ENCODE measurements around the gene CHN2. TPM values are rescaled to one million over a fixed set of nuclear protein-coding genes. Genes with fewer than 3 reads are reported as not detected.

Gene CHN2
- total RNA-seq, 1 donor, result under 0.01 TPM

DNA sequence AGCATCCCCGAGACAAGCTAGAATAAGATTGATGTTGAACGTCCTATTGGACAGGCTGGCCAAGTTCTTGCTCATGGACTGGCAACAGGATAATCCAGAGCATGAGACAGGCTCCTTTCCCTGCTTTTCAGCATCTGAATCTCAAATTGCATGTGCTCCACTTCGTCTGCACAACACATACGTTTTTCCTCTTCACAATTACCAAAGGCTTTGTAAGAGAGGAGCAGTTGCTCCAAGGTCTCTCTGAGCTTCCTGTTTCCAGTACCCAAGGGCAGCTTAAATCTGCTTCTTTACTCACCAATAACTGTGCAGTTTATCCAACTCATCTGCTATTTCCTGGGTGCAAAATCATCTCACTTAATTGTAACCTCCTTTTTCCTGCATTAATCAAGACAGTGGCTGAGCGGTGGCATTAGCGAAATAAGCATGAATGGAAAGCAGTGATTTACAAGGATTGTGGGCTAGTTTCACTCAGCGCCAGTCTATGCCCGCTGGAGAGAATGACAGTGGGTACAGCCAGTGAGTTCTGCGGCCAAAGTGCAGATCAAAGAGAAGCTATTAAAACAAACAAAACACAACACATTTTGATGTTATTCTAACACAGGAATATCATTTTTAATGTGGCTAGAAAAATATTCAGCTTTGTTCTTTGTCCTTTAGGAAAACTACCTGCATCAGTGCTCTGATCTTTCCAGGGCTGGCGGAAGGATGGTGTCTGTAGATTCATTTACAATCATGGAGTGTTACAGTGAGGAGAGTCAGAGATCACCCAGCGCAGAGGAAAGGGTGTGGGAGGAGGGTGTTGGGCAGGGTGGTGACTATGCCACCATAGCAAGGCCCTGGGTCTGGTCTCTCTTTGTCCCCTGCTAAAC, 79.8 kb downstream of the CHN2 start:
- H3K4me3 ChIP-seq (ENCODE audit: low read depth, low read length), result no peak overlapping the region
- no peak for DNase-seq (ENCODE audit: low read depth)
- TF ChIP-seq, protein P1, sequence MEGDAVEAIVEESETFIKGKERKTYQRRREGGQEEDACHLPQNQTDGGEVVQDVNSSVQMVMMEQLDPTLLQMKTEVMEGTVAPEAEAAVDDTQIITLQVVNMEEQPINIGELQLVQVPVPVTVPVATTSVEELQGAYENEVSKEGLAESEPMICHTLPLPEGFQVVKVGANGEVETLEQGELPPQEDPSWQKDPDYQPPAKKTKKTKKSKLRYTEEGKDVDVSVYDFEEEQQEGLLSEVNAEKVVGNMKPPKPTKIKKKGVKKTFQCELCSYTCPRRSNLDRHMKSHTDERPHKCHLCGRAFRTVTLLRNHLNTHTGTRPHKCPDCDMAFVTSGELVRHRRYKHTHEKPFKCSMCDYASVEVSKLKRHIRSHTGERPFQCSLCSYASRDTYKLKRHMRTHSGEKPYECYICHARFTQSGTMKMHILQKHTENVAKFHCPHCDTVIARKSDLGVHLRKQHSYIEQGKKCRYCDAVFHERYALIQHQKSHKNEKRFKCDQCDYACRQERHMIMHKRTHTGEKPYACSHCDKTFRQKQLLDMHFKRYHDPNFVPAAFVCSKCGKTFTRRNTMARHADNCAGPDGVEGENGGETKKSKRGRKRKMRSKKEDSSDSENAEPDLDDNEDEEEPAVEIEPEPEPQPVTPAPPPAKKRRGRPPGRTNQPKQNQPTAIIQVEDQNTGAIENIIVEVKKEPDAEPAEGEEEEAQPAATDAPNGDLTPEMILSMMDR (IDR thresholded peaks at IDR 0.05; ENCODE audit: insufficient read depth, low read depth, low read length), result no peak

DNA sequence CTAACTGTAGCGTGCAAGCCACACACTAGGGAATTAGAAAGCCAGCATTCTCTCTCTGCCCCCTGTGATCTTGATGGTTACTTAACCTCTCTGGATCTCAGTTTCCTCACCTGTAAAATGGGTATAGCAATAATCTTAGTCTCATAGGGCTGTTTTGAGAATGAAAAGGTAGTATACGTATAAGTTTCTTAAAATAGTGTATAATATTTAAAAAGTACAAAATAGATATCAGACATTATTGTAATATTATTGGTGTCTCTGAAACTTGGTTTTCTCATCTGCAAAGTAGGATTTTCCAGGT, 80.4 kb downstream of the CHN2 start:
- H3K4me3 ChIP-seq (ENCODE audit: low read depth, low read length), result no peak overlapping the region
- TF ChIP-seq, protein P1 (IDR thresholded peaks at IDR 0.05; ENCODE audit: insufficient read depth, low read depth, low read length), result no peak
- DNase-seq (ENCODE audit: low read depth), result no peak

DNA sequence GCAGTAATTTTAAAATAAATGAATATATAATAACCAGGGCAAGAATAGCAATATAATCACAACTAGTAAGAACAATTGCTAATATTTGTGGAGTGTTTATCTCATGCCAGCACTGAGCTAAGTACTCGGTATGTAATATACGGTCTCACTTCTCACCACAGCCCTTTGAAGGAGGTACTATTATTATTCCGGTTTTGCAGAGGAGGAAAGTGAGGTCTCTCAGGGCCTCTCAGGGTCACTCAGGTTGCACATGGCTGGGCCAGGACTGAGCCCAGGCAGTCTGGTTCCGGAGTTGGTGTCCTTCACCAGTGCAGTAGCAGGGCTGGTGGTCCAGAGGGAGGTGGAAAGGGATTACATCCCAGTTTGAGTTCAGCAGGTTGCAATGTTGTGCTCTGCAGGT, 80.9 kb downstream of the CHN2 start:
- TF ChIP-seq, protein P1 (IDR thresholded peaks at IDR 0.05; ENCODE audit: insufficient read depth, low read depth, low read length), result no peak
- no peak overlapping the region for H3K4me3 ChIP-seq (ENCODE audit: low read depth, low read length)
- DNase-seq (ENCODE audit: low read depth), result no peak

DNA sequence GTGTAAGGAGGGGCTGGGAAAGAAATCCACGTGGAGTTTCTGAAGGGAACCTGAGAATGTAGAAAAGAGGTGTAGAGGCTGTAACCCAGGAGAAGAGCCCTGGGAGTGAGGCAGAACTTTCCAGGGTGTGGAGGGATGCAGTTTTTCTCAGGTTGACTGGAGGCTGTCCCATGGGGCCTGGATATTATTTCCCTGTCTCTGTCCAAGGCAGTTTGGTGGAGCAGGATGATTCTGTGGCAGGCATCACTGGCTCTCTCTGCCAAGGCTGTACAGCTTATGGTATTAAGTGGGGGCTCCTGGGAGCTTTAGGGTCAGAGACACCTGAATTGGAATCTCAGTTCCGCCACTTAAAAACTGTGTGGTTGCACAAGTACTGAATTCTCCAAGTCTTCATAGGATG, 81.6 kb downstream of the CHN2 start:
- TF ChIP-seq, protein P1 (IDR thresholded peaks at IDR 0.05; ENCODE audit: insufficient read depth, low read depth, low read length), result no peak
- no peak overlapping the region for H3K4me3 ChIP-seq (ENCODE audit: low read depth, low read length)
- no peak for DNase-seq (ENCODE audit: low read depth)

DNA sequence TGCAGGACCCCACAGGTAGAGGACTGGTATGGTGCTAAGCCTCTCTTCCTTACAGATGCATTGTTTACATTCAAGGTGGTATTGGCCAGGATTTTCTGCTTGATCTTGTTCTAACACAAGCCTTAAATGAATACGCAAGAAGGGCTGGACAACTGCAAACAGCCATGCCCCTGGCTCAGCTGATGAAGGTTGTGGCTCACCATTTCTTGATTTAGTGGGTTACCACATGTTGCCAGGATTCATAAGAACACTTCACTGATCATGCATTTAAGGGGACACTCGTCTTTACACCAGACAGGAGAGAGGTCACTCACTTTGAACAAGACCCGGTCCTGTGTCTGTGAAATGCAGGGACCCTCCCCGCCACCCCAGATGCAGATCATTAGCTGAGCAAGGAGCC, 82.2 kb downstream of the CHN2 start:
- TF ChIP-seq, protein P1 (IDR thresholded peaks at IDR 0.05; ENCODE audit: insufficient read depth, low read depth, low read length), result no peak
- no peak overlapping the region for H3K4me3 ChIP-seq (ENCODE audit: low read depth, low read length)
- DNase-seq (ENCODE audit: low read depth), result no peak

DNA sequence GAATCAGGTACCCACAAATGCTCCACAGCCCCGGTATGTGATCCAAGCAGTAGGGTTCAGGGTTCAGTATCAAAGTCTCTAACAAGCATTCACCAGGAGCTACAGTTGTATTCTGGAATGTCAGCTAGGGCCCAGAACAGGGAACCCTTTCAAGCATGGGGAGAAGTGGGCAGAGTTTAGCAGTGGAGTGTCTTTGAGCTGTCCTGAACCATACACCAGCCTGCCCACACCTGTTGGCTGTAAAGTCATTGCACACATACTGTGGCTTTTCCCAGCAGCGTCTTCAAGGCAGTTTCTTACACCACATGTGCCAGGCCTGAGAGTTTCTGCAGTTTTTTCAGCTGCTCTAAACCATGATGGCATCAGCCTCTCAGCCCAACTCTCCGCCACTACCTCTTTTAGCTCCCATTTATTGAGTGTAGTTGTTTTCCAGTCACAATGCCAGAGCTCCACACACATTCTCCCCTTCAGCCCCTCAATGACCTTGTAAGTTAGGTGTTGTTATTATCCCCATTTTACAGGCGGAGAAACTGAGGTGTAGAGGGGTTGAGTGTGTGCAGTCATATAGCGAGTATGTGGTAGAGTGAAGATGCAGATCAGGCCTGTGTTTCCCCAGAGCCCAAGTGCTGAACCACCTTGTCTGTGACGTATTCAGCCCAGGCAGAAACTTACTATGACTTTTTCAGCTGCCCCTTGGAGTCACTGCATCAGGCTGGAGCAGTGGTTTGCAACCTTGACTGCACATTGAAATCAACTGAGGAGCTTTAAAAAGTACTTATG, 83.1 kb downstream of the CHN2 start:
- no peak overlapping the region for H3K4me3 ChIP-seq (ENCODE audit: low read depth, low read length)
- no peak for DNase-seq (ENCODE audit: low read depth)
- TF ChIP-seq, protein P1 (IDR thresholded peaks at IDR 0.05; ENCODE audit: insufficient read depth, low read depth, low read length), result no peak

Data from fibroblast of villous mesenchyme (primary cell).